Thymus (tissue), 11 donors: ENCODE measurements around the gene PDE2A. TPM values are rescaled to one million over a fixed set of nuclear protein-coding genes. Genes with fewer than 3 reads are reported as not detected.

Experiments used
- DNase-seq, 9 donors: peaks; one replicate each; pipeline ENCODE4 v3.0.0-alpha.2; 2013; ENCODE audit warnings: low spot score in 9 of 9, low read depth in 6 of 9, missing footprints in 1 of 9
- H3K27ac ChIP-seq, 2 donors: one replicate each; pipeline ENCODE4 v1.5.1; 2013; ENCODE audit warnings: control low read depth in 1 of 2, low read depth in 1 of 2, low read length in 1 of 2, mild to moderate bottlenecking in 1 of 2, moderate library complexity in 1 of 2
- H3K27me3 ChIP-seq, 2 donors: one replicate each; pipeline ENCODE4 v1.5.1; 2013; ENCODE audit warnings: low read length in 1 of 2; ENCODE audit not compliant: control insufficient read depth in 2 of 2, insufficient read depth in 1 of 2
- H3K36me3 ChIP-seq, 2 donors: one replicate each; pipeline ENCODE4 v1.5.1; 2013; ENCODE audit warnings: low read length in 1 of 2, mild to moderate bottlenecking in 1 of 2, moderate library complexity in 1 of 2; ENCODE audit not compliant: control insufficient read depth in 2 of 2, insufficient read depth in 2 of 2
- H3K4me1 ChIP-seq, 2 donors: one replicate each; pipeline ENCODE4 v1.5.1; 2013; ENCODE audit warnings: low read length in 2 of 2; ENCODE audit not compliant: control insufficient read depth in 2 of 2, insufficient read depth in 2 of 2
- H3K4me3 ChIP-seq, 2 donors: one replicate each; pipeline ENCODE4 v1.5.1; 2013; ENCODE audit warnings: low read length in 2 of 2, control low read depth in 1 of 2, mild to moderate bottlenecking in 1 of 2
- H3K9me3 ChIP-seq, 2 donors: one replicate each; pipeline ENCODE4 v1.5.1; 2013; ENCODE audit warnings: low read length in 1 of 2, mild to moderate bottlenecking in 1 of 2; ENCODE audit not compliant: control insufficient read depth in 2 of 2, insufficient read depth in 1 of 2
- WGBS: extraction: QIAGEN DNeasy Blood & Tissue Kit; methylation state at CpG from one replicate; pipeline ENCODE4 v1.1.7; 2013; 5-methylcytosine and 5-hydroxymethylcytosine counted together
- polyA plus RNA-seq: library from polyadenylated mRNA; stranded (reverse); fragments of 200-250 nt; gene quantifications from one replicate; pipeline ENCODE4 v1.2.3, GENCODE V29; 2013
- total RNA-seq: library from RNA; stranded (reverse); fragments of 120-200 nt; gene quantifications from one replicate; pipeline ENCODE4 v1.2.4, GENCODE V29; 2013
- donor health status: healthy.

The PDE2A gene
- total and polyA plus RNA-seq, 2 donors: 1.1 to 16.9 TPM

GRCh38 chr11:72630104-72630852 lies 43.9 kb downstream of the PDE2A start:
- H3K27me3 ChIP-seq: peaks cover 0 to 20% of the 10 kb centered on the region in 2 donors
- H3K36me3 ChIP-seq: no peaks in the 10 kb centered on the region
- DNase-seq: no peak
- H3K9me3 ChIP-seq: no peaks in the 10 kb centered on the region
- no peak overlapping the region for H3K27ac ChIP-seq
- no peaks in the 10 kb centered on the region for H3K4me1 ChIP-seq
- 89% methylated on average over 16 of the region's 16 CpGs for WGBS
- H3K4me3 ChIP-seq: no peak overlapping the region

DNA sequence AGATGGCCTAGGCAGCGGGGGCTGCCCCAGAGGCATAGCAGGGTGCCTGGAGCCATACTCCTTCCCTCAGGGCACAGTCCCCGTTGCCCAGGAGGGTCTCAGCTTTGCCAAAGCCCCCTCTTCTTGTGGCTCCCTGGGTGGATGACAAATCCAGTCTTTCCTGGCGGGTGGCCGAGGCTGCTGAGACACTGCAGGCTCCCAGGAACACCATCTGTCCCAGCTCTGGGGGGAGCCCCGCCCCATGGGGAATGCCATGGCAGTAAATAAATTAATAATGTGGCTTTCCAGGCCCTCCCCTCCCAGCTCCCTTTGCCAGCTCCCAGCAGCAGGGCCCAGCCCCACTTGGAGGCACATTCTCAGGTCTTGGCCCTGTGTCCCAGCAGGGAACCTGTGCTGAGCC lies 45.0 kb downstream of the PDE2A start:
- H3K9me3 ChIP-seq: no peaks in the 10 kb centered on the region
- H3K27ac ChIP-seq: no peak overlapping the region
- H3K27me3 ChIP-seq: peaks cover 0 to 16% of the 10 kb centered on the region in 2 donors
- 95% methylated on average over 5 of the region's 5 CpGs for WGBS
- H3K4me3 ChIP-seq: no peak overlapping the region
- DNase-seq: no peak
- no peaks in the 10 kb centered on the region for H3K4me1 ChIP-seq
- no peaks in the 10 kb centered on the region for H3K36me3 ChIP-seq

DNA sequence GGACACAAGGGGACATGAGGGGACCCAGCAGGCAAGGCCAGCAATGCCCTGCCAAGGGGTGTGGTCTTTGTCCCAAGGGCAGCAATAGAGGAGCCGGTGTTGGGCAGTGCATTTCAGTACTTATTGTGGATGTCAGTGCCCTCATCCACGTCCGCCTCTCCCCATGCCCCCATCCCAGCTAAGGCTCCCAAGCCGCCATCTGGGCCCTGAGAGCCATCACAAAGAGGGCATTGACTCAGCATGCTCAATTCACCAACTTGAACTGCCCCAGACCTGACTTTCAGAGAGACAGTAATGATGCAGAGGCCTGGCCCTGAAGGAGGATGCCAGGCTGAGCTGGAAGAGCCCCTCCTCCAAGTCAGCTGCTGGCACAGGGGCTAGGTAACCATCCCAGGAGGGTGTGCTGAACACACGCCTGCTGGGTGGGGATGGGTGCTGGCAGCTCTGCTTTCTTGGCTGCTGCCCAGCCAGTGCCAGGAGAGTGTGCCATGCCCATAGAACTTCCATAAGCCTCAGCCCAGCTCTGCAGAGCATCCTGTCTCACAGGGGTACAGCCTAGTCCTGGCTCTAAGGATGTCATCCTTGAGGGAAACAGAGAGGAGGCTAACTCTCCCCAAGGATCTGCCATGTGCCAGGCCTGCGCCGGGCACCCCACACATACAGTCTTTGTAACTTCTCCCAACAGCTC lies 46.5 kb downstream of the PDE2A start:
- no peak overlapping the region for H3K4me3 ChIP-seq
- H3K27ac ChIP-seq: no peak overlapping the region
- no peak for DNase-seq
- WGBS: 95% methylated on average over 7 of the region's 7 CpGs
- no peaks in the 10 kb centered on the region for H3K9me3 ChIP-seq
- H3K4me1 ChIP-seq: no peaks in the 10 kb centered on the region
- peaks cover 0 to 13% of the 10 kb centered on the region in 2 donors for H3K27me3 ChIP-seq
- no peaks in the 10 kb centered on the region for H3K36me3 ChIP-seq

GRCh38 chr11:72626414-72626936 lies 47.7 kb downstream of the PDE2A start:
- Histone ChIP-seq H3K27me3 (peaks cover 0 to 13% of the 10 kb centered on the region in 2 donors), H3K4me1 (no peaks in the 10 kb centered on the region), H3K9me3 (no peaks in the 10 kb centered on the region), H3K4me3 (no peak overlapping the region), H3K27ac (no peak overlapping the region), H3K36me3 (no peaks in the 10 kb centered on the region)
- 81% methylated on average over 11 of the region's 11 CpGs for WGBS
- no peak for DNase-seq

- DNase-seq: no peak
- Histone ChIP-seq H3K27me3 (peaks cover 0 to 13% of the 10 kb centered on the region in 2 donors), H3K4me1 (no peaks in the 10 kb centered on the region), H3K27ac (no peak overlapping the region), H3K36me3 (no peaks in the 10 kb centered on the region), H3K9me3 (no peaks in the 10 kb centered on the region), H3K4me3 (no peak overlapping the region)
- WGBS: 83% methylated on average over 20 of the region's 20 CpGs
Measured at GRCh38 chr11:72625691-72626413, 48.4 kb downstream of the PDE2A start.

- Histone ChIP-seq H3K9me3 (no peaks in the 10 kb centered on the region), H3K27me3 (peaks cover 0 to 13% of the 10 kb centered on the region in 2 donors), H3K4me3 (no peak overlapping the region), H3K4me1 (no peaks in the 10 kb centered on the region), H3K27ac (no peak overlapping the region), H3K36me3 (no peaks in the 10 kb centered on the region)
- WGBS: 78% methylated on average over 12 of the region's 12 CpGs
- DNase-seq: no peak
Measured at GRCh38 chr11:72624496-72625201, 49.6 kb downstream of the PDE2A start.

DNA sequence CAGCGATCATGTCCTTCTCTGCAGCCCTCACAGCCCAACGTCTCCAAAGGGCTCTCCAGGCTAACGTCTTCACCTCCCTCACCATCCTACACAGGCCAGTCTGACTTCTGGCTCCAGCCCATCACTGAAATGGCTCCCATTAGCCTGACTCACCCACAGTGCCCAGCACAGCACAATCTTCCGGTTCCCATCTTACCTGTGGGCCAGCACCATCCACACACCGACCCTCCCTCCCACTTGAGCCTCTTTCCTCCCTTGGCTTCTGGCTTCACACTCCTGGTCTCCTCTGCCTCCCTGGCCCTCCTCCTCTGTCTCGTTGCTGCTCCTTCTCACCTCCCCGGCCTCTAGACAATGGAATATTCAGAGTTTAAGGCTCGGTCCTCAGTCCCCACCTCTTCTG lies 51.2 kb downstream of the PDE2A start:
- Histone ChIP-seq H3K27me3 (peaks cover 0 to 15% of the 10 kb centered on the region in 2 donors), H3K36me3 (no peaks in the 10 kb centered on the region), H3K4me1 (no peaks in the 10 kb centered on the region), H3K9me3 (no peaks in the 10 kb centered on the region), H3K4me3 (no peak overlapping the region), H3K27ac (no peak overlapping the region)
- WGBS: 95% methylated on average over 8 of the region's 8 CpGs
- DNase-seq: no peak

- Histone ChIP-seq H3K4me3 (no peak overlapping the region), H3K4me1 (no peaks in the 10 kb centered on the region), H3K36me3 (no peaks in the 10 kb centered on the region), H3K9me3 (peaks cover 0 to 4% of the 10 kb centered on the region in 2 donors), H3K27me3 (peaks cover 0 to 19% of the 10 kb centered on the region in 2 donors), H3K27ac (no peak overlapping the region)
- no peak for DNase-seq
- WGBS: 81% methylated on average over 4 of the region's 4 CpGs
Measured at GRCh38 chr11:72621008-72621610, 53.1 kb downstream of the PDE2A start.
